Progenitor cell of endocrine pancreas (in vitro differentiated cells): ENCODE results near the gene SPATA31C1. TPM values are rescaled to one million over a fixed set of nuclear protein-coding genes. Genes with fewer than 3 reads are reported as not detected.

Source experiments
- DNase-seq: peaks from one replicate; pipeline ENCODE4 v3.0.0; 2021; ENCODE audit warnings: low spot score; ENCODE audit not compliant: unreplicated experiment
- H3K27ac Mint-ChIP-seq: 2 replicates; pipeline ENCODE4 v1.8.0; 2021; ENCODE audit warnings: mild to moderate bottlenecking, moderate library complexity, mixed read lengths
- H3K27me3 Mint-ChIP-seq: 2 replicates; pipeline ENCODE4 v1.8.0; 2021; ENCODE audit warnings: mixed read lengths
- H3K36me3 Mint-ChIP-seq: 2 replicates; pipeline ENCODE4 v1.8.0; 2022; ENCODE audit warnings: mixed read lengths; ENCODE audit not compliant: insufficient read depth
- H3K4me1 Mint-ChIP-seq: 2 replicates; pipeline ENCODE4 v1.8.0; 2021; ENCODE audit warnings: low read depth, mixed read lengths
- H3K4me3 Mint-ChIP-seq: 2 replicates; pipeline ENCODE4 v1.8.0; 2021; ENCODE audit warnings: low read depth, mild to moderate bottlenecking, moderate library complexity, mixed read lengths
- H3K9me3 Mint-ChIP-seq: 2 replicates; pipeline ENCODE4 v1.8.0; 2021; ENCODE audit warnings: low read depth, mixed read lengths
- total RNA-seq: library from RNA; stranded (reverse); gene quantifications from 2 replicates; pipeline ENCODE4 v1.2.1, GENCODE V29; 2021
- TF ChIP-seq, protein P1 (sequence below): fragments of 200-600 bp; sonication (generic); IDR thresholded peaks from one replicate; pipeline ENCODE4 v1.5.0; 2021; ENCODE audit warnings: antibody characterized with exemption, mild to moderate bottlenecking; ENCODE audit not compliant: unreplicated experiment

SPATA31C1 gene
- total RNA-seq, 1 donor from 2014 or later = not detected

- Mint-ChIP-seq H3K4me3 (no peak overlapping the region), H3K36me3 (no peaks in the 10 kb centered on the region), H3K9me3 (no peaks in the 10 kb centered on the region), H3K27ac (no peak overlapping the region), H3K4me1 (no peaks in the 10 kb centered on the region), H3K27me3 (no peaks in the 10 kb centered on the region)
- DNase-seq = no peak
- TF ChIP-seq, protein P1, sequence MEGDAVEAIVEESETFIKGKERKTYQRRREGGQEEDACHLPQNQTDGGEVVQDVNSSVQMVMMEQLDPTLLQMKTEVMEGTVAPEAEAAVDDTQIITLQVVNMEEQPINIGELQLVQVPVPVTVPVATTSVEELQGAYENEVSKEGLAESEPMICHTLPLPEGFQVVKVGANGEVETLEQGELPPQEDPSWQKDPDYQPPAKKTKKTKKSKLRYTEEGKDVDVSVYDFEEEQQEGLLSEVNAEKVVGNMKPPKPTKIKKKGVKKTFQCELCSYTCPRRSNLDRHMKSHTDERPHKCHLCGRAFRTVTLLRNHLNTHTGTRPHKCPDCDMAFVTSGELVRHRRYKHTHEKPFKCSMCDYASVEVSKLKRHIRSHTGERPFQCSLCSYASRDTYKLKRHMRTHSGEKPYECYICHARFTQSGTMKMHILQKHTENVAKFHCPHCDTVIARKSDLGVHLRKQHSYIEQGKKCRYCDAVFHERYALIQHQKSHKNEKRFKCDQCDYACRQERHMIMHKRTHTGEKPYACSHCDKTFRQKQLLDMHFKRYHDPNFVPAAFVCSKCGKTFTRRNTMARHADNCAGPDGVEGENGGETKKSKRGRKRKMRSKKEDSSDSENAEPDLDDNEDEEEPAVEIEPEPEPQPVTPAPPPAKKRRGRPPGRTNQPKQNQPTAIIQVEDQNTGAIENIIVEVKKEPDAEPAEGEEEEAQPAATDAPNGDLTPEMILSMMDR = no peak
Observed at GRCh38 chr9:87944096-87944495, 26.3 kb downstream of the SPATA31C1 start.

GRCh38 chr9:87944682-87945081 lies 26.9 kb downstream of the SPATA31C1 start:
- no peaks in the 10 kb centered on the region for H3K27me3 Mint-ChIP-seq
- no peak for DNase-seq
- no peaks in the 10 kb centered on the region for H3K4me1 Mint-ChIP-seq

GRCh38 chr9:87950296-87950695 lies 32.5 kb downstream of the SPATA31C1 start:
- no peak for DNase-seq
- H3K9me3 Mint-ChIP-seq = peaks cover 11% of the 10 kb centered on the region
- peaks cover 3% of the 10 kb centered on the region for H3K36me3 Mint-ChIP-seq
- no peaks in the 10 kb centered on the region for H3K27me3 Mint-ChIP-seq
- TF ChIP-seq, protein P1 = no peak
- H3K4me1 Mint-ChIP-seq = no peaks in the 10 kb centered on the region
- no peak overlapping the region for H3K4me3 Mint-ChIP-seq
- H3K27ac Mint-ChIP-seq = no peak overlapping the region

More at GRCh38 chr9:87944682-87945081, 26.9 kb downstream of the SPATA31C1 start:
- Mint-ChIP-seq H3K9me3 (no peaks in the 10 kb centered on the region), H3K27ac (no peak overlapping the region), H3K36me3 (no peaks in the 10 kb centered on the region), H3K4me3 (no peak overlapping the region)
- TF ChIP-seq, protein P1 = no peak

DNA sequence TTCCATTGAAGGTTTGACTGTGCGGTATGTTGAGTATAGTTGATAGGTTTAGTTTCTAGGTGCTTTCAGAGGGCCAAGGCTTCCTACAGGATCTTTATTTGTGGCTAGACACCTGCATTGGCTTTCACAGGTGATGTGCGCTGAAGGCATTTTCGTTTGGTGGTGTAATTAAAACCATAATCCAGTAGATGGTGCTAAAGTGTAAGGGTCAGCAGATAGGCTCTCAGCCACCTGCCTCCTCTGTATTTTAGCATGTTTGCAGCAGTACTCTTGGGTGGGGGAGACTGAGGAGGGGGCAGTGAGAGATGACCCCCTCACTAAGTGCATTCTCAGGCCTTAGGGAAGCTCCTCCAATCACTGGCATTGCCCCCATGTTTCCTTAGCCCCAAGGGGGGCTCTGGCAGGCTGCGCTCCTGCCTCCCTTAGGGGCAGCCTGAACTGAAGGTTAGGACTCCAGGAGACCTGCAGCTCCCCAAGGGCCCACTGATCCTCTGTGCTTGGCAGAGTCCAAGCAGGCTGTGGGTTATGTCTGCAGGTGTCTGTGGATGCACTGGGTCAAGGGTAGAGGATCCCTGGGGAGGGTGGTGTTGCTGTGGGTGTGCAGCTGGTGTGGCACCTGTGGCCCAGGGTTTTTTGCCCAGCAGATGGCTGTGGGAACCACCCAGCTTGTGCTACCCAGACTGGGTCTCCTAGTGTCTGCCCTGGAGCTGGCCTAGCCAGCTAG lies 33.2 kb downstream of the SPATA31C1 start:
- peaks cover 3% of the 10 kb centered on the region for H3K36me3 Mint-ChIP-seq
- no peak for DNase-seq
- H3K4me3 Mint-ChIP-seq = no peak overlapping the region
- H3K4me1 Mint-ChIP-seq = no peaks in the 10 kb centered on the region
- H3K27me3 Mint-ChIP-seq = no peaks in the 10 kb centered on the region
- H3K9me3 Mint-ChIP-seq = peaks cover 11% of the 10 kb centered on the region
- no peak overlapping the region for H3K27ac Mint-ChIP-seq
- TF ChIP-seq, protein P1 = peak; percentile 71

DNA sequence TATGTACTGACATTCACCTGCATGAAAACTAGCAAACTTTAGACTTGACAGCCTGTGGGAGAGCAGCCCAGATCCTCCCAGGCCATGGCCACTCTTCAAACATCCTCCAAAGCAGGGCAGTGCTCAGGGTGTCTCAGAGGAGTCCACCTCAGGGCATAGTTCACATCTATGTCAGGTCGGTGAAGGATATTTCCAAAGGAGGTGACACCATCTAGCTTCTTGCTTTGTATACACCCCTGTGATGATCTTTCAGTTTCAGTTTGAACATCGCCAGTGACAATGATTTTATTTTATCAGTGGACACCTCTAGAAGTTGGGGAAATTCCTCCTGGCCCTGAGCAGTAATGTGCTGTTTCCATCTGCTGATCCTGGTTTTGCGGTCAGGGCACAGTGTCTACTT lies 36.5 kb downstream of the SPATA31C1 start:
- no peak for DNase-seq
- Mint-ChIP-seq H3K27me3 (no peaks in the 10 kb centered on the region), H3K9me3 (peaks cover 12% of the 10 kb centered on the region), H3K4me3 (no peak overlapping the region), H3K36me3 (peaks cover 3% of the 10 kb centered on the region), H3K27ac (no peak overlapping the region), H3K4me1 (no peaks in the 10 kb centered on the region)
- TF ChIP-seq, protein P1 = no peak
